LHCN-M2 (cell line): Measurements from ENCODE around the gene HSDL1. TPM values are rescaled to one million over a fixed set of nuclear protein-coding genes. Genes with fewer than 3 reads are reported as not detected.

Source experiments
- DNase-seq: peaks from one replicate; pipeline ENCODE4 v3.0.0-alpha.2; 2012; ENCODE audit warnings: low read depth
- total RNA-seq: library from RNA; depleted of rRNA; stranded (reverse); fragments of >200 nt; gene quantifications from 2 replicates; pipeline ENCODE4 v1.2.3, GENCODE V29; 2014

HSDL1 gene
- total RNA-seq, 1 experiment from 2014 or later, result 34.4 TPM

- no peak for DNase-seq
Measured at GRCh38 chr16:84176192-84177053, 31.4 kb upstream of the HSDL1 start.

- DNase-seq, result peak; percentile 66
Measured at GRCh38 chr16:84175350-84176081, 30.5 kb upstream of the HSDL1 start.

- no peak for DNase-seq
Measured at GRCh38 chr16:84174396-84174795, 29.4 kb upstream of the HSDL1 start.

GRCh38 chr16:84169765-84170310 is 24.9 kb upstream of the HSDL1 start:
- DNase-seq, result no peak

GRCh38 chr16:84166796-84167695 is 22.1 kb upstream of the HSDL1 start:
- DNase-seq, result no peak

GRCh38 chr16:84165746-84166145 is 20.8 kb upstream of the HSDL1 start:
- no peak for DNase-seq

- no peak for DNase-seq
Measured at GRCh38 chr16:84161801-84162200, 16.8 kb upstream of the HSDL1 start.

- no peak for DNase-seq
Measured at GRCh38 chr16:84161037-84161436, 16.1 kb upstream of the HSDL1 start.

- no peak for DNase-seq
Measured at GRCh38 chr16:84159800-84160199, 14.8 kb upstream of the HSDL1 start.

- no peak for DNase-seq
Measured at GRCh38 chr16:84159007-84159406, 14.0 kb upstream of the HSDL1 start.

GRCh38 chr16:84156342-84156784 is 11.4 kb upstream of the HSDL1 start:
- no peak for DNase-seq

- no peak for DNase-seq
Measured at GRCh38 chr16:84155771-84156170, 10.8 kb upstream of the HSDL1 start.

- DNase-seq, result no peak
Measured at GRCh38 chr16:84155226-84155625, 10.2 kb upstream of the HSDL1 start.

GRCh38 chr16:84153660-84154214 is 8.8 kb upstream of the HSDL1 start:
- DNase-seq, result no peak

- DNase-seq, result no peak
Measured at GRCh38 chr16:84150926-84151325, 5.9 kb upstream of the HSDL1 start.

GRCh38 chr16:84144209-84144858 is 643 bp downstream of the HSDL1 start:
- peak; percentile 6 for DNase-seq

GRCh38 chr16:84143784-84144199 is 1.2 kb downstream of the HSDL1 start:
- DNase-seq, result peak; percentile 7

- no peak for DNase-seq
Measured at GRCh38 chr16:84143081-84143480, 1.9 kb downstream of the HSDL1 start.

- DNase-seq, result no peak
Measured at GRCh38 chr16:84141143-84141670, 3.8 kb downstream of the HSDL1 start.

GRCh38 chr16:84139628-84140258 is 5.2 kb downstream of the HSDL1 start:
- no peak for DNase-seq
